SJSA1 (cell line): ENCODE data around the gene MYO9A. TPM values are rescaled to one million over a fixed set of nuclear protein-coding genes. Genes with fewer than 3 reads are reported as not detected.

Experiments used
- DNase-seq, 2 experiments: peaks; one replicate each; pipeline ENCODE4 v3.0.0-alpha.2; 2015 to 2020; ENCODE audit warnings: low spot score in 2 of 2, low read depth in 1 of 2
- H3K27ac ChIP-seq: fragments of 250-450 bp; sonication (Bioruptor Pico); 2 replicates; pipeline ENCODE4 v1.5.1; 2020; ENCODE audit warnings: mild to moderate bottlenecking, moderate library complexity
- H3K27me3 ChIP-seq: fragments of 250-450 bp; sonication (Bioruptor Pico); replicated peaks from 2 replicates; pipeline ENCODE4 v1.5.1; 2020; ENCODE audit warnings: mild to moderate bottlenecking, moderate library complexity
- H3K36me3 ChIP-seq: fragments of 250-450 bp; sonication (Bioruptor Pico); 2 replicates; pipeline ENCODE4 v1.5.1; 2020; ENCODE audit warnings: mild to moderate bottlenecking
- H3K4me1 ChIP-seq: fragments of 250-450 bp; sonication (Bioruptor Pico); replicated peaks from 2 replicates; pipeline ENCODE4 v1.6.1; 2021; ENCODE audit warnings: mild to moderate bottlenecking
- H3K4me3 ChIP-seq: fragments of 250-450 bp; sonication (Bioruptor Pico); 2 replicates; pipeline ENCODE4 v1.5.1; 2020; ENCODE audit warnings: mild to moderate bottlenecking
- H3K9me3 ChIP-seq: fragments of 250-450 bp; sonication (Bioruptor Pico); replicated peaks from 2 replicates; pipeline ENCODE4 v1.5.1; 2020; ENCODE audit warnings: mild to moderate bottlenecking
- total RNA-seq: library from RNA; depleted of rRNA; stranded (reverse); fragments of >200 nt; shearing (Covaris generic); gene quantifications from 2 replicates; pipeline ENCODE4 v1.2.3, GENCODE V29; 2014; rRNA removed

MYO9A gene
- total RNA-seq = 21.6 and 21.9 TPM in 2 replicates

- H3K4me3 ChIP-seq = peak within 1 kb of the TSS; percentile 83
- peaks cover 10% of the 10 kb centered on the region for H3K4me1 ChIP-seq
These were observed at the start of gene MYO9A, which contains the start of gene SENP8 for GRCh38 chr15:72118017-72118978. Gene MYO9A (minus strand): TSS chr15:72118150. CDS start chr15:72046563, 71,587 bp downstream. Gene SENP8 (plus strand): TSS chr15:72118403. CDS start chr15:72139624, 21,221 bp downstream.

DNA sequence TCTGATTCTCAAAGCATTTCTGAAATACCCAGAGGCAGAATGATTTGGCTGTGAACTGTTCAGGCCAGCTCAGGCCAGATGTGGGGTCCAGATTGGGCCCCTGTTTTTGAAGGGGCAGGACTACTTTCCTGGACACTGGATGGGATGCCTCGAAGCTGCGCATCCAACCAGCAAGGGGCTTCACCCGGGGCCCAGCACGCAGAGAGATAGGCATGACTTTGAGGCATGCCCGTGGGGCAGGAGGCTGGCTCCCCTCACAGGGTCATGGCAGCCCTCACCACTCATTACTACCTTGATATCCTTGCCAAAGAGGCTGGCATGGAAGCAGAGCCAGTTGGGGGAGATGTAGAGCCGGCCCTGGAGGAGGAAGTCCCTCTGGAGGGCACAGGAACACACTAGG lies 49.5 kb upstream of the MYO9A start:
- Histone ChIP-seq H3K27ac (no peak overlapping the region), H3K4me1 (no peaks in the 10 kb centered on the region), H3K36me3 (no peaks in the 10 kb centered on the region), H3K4me3 (no peak overlapping the region), H3K27me3 (no peaks in the 10 kb centered on the region), H3K9me3 (no peaks in the 10 kb centered on the region)
- DNase-seq = no peak

More at GRCh38 chr15:72118017-72118978, at the start of gene MYO9A, which contains the start of gene SENP8:
- no peaks in the 10 kb centered on the region for H3K27me3 ChIP-seq
- DNase-seq = peak; percentile 98
- no peaks in the 10 kb centered on the region for H3K9me3 ChIP-seq
- peaks cover 4% of the 10 kb centered on the region; the same call in 1 of the 2 replicates for H3K36me3 ChIP-seq
- peak within 1 kb of the TSS; percentile 90 for H3K27ac ChIP-seq

DNA sequence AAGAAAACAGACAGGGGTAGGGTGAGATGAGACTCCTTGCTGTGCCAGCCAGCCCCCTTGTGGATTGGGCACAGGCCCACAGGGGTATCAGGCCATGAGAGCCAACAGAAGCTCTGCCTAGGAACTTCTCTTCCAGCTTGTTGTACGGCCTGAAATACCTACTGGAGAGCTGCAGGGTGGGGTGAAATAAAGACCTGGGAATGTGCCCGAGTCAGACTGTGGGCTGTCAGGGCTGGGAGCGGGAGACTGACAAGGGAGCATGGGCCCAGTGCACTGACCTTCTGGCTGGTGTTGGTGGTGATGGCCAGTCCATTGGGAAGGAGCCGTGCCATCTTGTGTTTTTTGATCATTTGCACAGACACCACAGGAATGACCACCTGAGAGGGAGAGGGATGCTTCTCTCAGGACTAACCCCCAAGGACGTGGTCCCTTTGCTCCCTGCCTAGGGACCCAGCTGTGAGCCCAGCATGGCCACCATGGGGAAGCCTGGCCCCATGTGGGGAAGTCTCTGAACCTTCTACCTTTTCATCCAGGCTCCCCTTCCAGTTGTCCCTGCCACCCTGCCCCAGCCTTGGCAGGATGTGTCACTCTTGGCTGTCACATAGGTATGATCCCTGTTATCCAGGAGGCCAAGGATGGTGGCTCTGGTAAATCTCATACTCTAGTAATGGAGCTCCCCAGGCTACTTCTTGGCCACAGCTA lies 48.9 kb upstream of the MYO9A start:
- H3K36me3 ChIP-seq = no peaks in the 10 kb centered on the region

DNA sequence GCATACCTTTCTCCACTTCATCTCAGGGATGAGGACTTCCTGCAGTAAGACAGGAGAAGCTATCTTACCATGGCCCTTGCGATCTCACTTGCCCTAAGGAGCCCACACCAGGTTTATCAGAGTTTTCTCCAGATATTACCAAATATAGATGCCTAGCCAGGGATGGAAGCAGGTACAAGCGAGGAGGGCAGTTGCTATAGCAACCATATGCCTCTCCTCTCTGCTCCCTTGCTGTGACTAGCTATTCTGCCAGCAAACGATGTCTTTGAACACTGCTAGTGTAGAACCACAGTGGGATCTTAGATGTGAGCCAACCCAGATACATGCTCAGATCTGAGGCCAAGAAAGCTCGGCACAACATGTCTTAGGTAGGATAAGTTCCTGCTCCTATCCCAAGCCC lies 45.8 kb upstream of the MYO9A start:
- H3K27me3 ChIP-seq = no peaks in the 10 kb centered on the region
- H3K36me3 ChIP-seq = no peaks in the 10 kb centered on the region
- no peaks in the 10 kb centered on the region for H3K9me3 ChIP-seq
- H3K4me3 ChIP-seq = no peak overlapping the region
- no peak overlapping the region for H3K27ac ChIP-seq
- DNase-seq = no peak
- no peaks in the 10 kb centered on the region for H3K4me1 ChIP-seq

More for the DNA sequence above, 48.9 kb upstream of the MYO9A start:
- no peak overlapping the region for H3K4me3 ChIP-seq
- DNase-seq = no peak
- no peaks in the 10 kb centered on the region for H3K4me1 ChIP-seq
- no peaks in the 10 kb centered on the region for H3K9me3 ChIP-seq
- no peak overlapping the region for H3K27ac ChIP-seq
- no peaks in the 10 kb centered on the region for H3K27me3 ChIP-seq

DNA sequence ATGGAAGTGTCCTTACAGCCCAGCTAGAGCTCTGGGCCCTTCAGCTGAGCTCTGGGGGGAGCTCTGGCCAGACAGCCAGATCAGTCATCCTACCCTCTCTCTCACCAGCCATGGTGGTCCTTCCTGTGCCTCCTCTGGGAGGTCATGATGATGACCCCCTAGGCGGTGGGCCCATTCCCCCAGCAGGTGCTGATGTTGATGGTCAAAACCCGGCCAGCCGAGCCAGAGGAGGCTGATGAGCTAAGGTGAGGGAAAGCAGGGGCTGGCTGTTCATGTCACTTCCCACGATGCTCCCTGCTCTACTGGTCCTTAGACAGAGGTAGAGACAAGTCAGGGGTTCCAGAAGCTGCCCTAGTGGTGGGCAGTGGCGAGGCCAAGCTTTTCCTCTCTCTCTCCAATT lies 44.6 kb upstream of the MYO9A start:
- Histone ChIP-seq H3K4me1 (no peaks in the 10 kb centered on the region), H3K27me3 (no peaks in the 10 kb centered on the region), H3K4me3 (no peak overlapping the region), H3K36me3 (no peaks in the 10 kb centered on the region), H3K27ac (no peak overlapping the region), H3K9me3 (no peaks in the 10 kb centered on the region)
- DNase-seq = no peak

DNA sequence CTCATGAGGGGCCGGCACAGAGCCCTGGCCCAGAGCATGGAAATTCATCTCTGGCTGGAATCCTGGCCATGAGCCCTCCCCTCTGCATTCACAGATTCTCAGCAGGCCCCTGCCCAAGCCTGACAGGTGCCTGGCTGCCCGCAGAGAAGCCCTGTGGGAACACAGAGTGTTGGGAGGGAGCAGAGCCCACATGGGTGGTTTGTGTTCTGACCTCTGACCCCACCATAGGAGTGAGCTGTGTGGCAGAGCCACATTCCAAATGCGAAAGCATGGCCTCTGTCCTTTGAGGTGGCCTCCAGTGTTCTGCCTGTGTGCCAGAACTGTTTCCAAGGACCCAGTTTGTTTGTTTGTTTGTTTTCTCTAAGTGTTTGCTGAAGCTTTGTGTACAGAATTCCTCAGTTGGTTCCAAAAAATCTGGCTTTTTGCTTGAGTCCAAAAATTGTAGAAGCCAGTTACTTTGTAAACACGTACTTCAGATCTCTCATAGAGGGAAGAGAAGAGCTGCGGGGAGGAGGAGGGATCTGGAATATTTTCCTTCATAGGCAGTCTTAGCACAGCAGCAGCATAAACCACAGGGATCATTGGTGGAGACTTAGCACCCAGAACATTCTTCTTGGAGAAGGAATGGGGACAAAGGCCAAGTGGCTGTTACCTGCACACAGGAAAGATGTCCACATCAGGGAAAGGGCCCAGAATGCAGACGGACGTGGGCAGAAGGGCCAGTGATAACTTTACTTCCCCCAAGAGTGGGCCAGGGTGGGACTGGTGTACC lies 43.6 kb upstream of the MYO9A start:
- no peaks in the 10 kb centered on the region for H3K27me3 ChIP-seq
- H3K27ac ChIP-seq = no peak overlapping the region
- no peak overlapping the region for H3K4me3 ChIP-seq
- H3K36me3 ChIP-seq = no peaks in the 10 kb centered on the region
- no peaks in the 10 kb centered on the region for H3K4me1 ChIP-seq
- no peaks in the 10 kb centered on the region for H3K9me3 ChIP-seq
- no peak for DNase-seq

DNA sequence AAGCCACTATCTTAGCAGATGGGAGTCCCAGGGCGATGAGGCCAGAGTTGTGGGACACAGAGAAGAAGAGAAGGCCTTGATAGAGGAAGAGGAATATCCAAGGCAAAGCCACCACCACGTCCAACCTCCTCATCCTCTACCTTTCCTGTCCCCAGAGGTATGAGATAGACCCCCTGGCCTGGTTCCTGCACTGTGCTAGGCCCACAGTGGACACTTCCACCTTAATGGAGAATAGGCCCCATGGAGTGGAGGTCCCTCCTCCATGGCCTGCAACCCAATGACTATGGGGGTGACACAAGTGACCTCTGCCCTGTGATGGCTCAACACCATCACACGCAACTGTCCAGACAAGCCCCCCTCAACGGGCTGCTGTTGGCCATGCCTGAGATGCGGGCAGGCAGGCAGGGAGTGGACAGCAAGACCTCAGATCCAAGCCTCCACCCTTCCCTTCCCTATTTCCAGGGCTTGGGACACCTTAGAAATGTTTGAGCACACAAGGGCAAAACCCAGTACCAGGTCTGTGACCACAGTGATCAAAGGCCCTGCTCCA lies 42.8 kb upstream of the MYO9A start:
- no peak for DNase-seq
- Histone ChIP-seq H3K9me3 (no peaks in the 10 kb centered on the region), H3K4me3 (no peak overlapping the region), H3K27ac (no peak overlapping the region), H3K4me1 (peaks cover 1% of the 10 kb centered on the region), H3K36me3 (no peaks in the 10 kb centered on the region), H3K27me3 (no peaks in the 10 kb centered on the region)

GRCh38 chr15:72156928-72157327 lies 39.0 kb upstream of the MYO9A start:
- H3K27me3 ChIP-seq = no peaks in the 10 kb centered on the region
- H3K4me1 ChIP-seq = peaks cover 9% of the 10 kb centered on the region
- H3K9me3 ChIP-seq = no peaks in the 10 kb centered on the region
- no peak overlapping the region for H3K27ac ChIP-seq
- DNase-seq = no peak
- no peak overlapping the region for H3K4me3 ChIP-seq
- no peaks in the 10 kb centered on the region for H3K36me3 ChIP-seq

DNA sequence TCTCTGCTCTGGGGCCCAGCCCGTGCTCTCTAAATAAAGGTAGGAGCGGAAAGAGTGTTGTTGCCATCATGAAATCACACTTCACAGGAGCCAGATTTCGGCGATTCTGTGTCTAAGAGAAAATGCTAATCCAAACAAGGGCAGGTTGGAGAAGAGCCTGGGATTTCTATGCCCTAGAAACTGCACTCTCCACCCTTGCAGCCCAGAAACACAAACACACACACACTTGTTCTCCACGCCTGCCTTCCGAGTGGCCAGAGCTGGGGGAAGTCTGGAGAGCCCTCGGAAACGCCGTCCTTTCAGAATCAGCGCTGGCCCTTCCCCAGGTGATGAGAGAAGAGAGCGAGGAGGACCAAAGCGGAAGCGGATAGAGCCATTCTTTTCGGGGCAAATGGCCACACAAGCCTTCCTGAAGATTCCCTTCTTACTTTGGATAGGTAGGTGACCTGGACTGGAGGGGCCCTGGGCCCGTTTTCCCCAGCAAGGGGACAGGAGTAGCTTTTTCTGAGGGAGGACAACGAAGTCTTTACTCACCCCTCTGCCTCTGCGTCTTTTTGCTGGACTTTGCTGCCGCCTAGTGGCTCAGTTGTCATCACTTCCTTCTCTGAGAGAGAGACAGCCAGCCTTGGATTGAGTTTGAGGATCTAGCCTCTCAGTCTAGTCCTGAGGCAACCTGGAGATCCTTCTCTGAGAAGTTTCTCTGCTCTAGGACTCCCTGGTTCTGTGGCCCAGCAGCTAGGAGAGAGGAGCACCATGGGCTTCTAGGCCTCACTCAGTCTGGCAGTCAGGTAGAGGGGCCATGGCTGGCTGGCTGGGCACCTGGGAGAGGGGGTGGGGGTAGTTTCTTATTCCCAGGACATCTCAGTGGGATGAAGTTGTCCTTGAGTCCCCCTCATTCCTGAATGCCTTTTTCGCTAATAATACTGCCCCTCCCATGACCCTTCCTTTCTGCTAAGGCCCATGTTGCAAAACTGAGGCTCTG lies 38.0 kb upstream of the MYO9A start:
- peaks cover 9% of the 10 kb centered on the region for H3K4me1 ChIP-seq
- H3K4me3 ChIP-seq = peak overlapping the region; percentile 32
- peak; percentile 82 for DNase-seq
- no peak overlapping the region for H3K27ac ChIP-seq
- H3K36me3 ChIP-seq = no peaks in the 10 kb centered on the region
- no peaks in the 10 kb centered on the region for H3K27me3 ChIP-seq
- H3K9me3 ChIP-seq = no peaks in the 10 kb centered on the region

- H3K27ac ChIP-seq = no peak overlapping the region
- H3K36me3 ChIP-seq = no peaks in the 10 kb centered on the region
- H3K9me3 ChIP-seq = no peaks in the 10 kb centered on the region
- peaks cover 9% of the 10 kb centered on the region for H3K4me1 ChIP-seq
- DNase-seq = peak; percentile 50 to 68
- no peaks in the 10 kb centered on the region for H3K27me3 ChIP-seq
- H3K4me3 ChIP-seq = no peak overlapping the region
These were observed 37.2 kb upstream of the MYO9A start for GRCh38 chr15:72155003-72155621.

GRCh38 chr15:72154316-72154715 lies 36.4 kb upstream of the MYO9A start:
- no peak for DNase-seq
- Histone ChIP-seq H3K27ac (no peak overlapping the region), H3K4me3 (no peak overlapping the region), H3K9me3 (no peaks in the 10 kb centered on the region), H3K27me3 (no peaks in the 10 kb centered on the region), H3K4me1 (peaks cover 9% of the 10 kb centered on the region), H3K36me3 (no peaks in the 10 kb centered on the region)
